Body of pancreas (tissue), 4 donors: ENCODE results near the gene UCN2.
"Not testable (repeated sequence)": the region's sequence is repeated elsewhere in the genome, so short reads cannot be mapped to it uniquely, and the experiment has no call there.

Source experiments
- CTCF ChIP-seq, 7 experiments: fragments of 450-650 bp in 4 of 7; fragments of 200-600 bp in 3 of 7; sonication (generic) in 3 of 7; IDR thresholded peaks; one replicate each; pipeline ENCODE4 v1.5.1; 2016 to 2019; ENCODE audit warnings: antibody characterized with exemption in 7 of 7
- POLR2A ChIP-seq, 3 donors: fragments of 450-650 bp; IDR thresholded peaks; one replicate each; pipeline ENCODE4 v1.6.1; 2016; ENCODE audit warnings: antibody characterized with exemption in 3 of 3, mild to moderate bottlenecking in 2 of 3

DNA sequence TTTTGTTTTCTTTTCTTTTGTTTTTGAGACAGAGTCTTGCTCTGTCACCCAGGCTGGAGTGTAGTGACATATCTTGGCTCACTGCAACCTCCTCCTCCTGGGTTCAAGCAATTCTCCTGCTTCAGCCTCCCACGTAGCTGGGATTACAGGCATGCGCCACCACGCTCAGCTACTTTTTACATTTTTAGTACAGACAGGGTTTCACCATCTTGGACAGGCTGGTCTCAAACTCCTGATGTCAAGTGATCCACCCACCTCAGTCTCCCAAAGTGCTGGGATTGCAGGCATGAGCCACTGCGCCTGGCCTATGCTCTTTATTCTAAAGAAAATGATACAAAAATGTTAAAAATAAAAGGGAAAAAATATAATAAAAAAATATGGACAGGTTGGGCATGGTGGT, 32.9 kb downstream of the UCN2 start:
- not testable (repeated sequence) for TF ChIP-seq CTCF, POLR2A (IDR thresholded peaks at IDR 0.05)
